Upper lobe of left lung (tissue), 6 donors: ENCODE data around the gene MAN2A1. TPM values are rescaled to one million over a fixed set of nuclear protein-coding genes. Genes with fewer than 3 reads are reported as not detected.

Experiments
- ATAC-seq, 2 donors: fragments of 200-7000 bp; cut with Tn5 transposase; one replicate each; pipeline ENCODE4 v1.9.1; 2022; ENCODE audit warnings: mild to moderate bottlenecking in 2 of 2, moderate library complexity in 2 of 2; ENCODE audit not compliant: low FRiP score in 2 of 2
- DNase-seq, 2 donors: peaks; one replicate each; pipeline ENCODE4 v3.0.0-alpha.2; 2019 to 2020
- H3K27ac ChIP-seq, 4 donors: fragments of 200-600 bp; sonication (generic); one replicate each; pipeline ENCODE4 v1.5.1; 2016 to 2019
- H3K27me3 ChIP-seq, 4 donors: fragments of 200-600 bp; sonication (generic); one replicate each; pipeline ENCODE4 v1.5.1; 2017 to 2019
- H3K36me3 ChIP-seq, 4 donors: fragments of 200-600 bp; sonication (generic); one replicate each; pipeline ENCODE4 v1.5.1; 2016 to 2019
- H3K4me1 ChIP-seq, 4 donors: fragments of 200-600 bp; sonication (generic); one replicate each; pipeline ENCODE4 v1.5.1; 2018 to 2019
- H3K4me3 ChIP-seq, 4 donors: fragments of 200-600 bp; sonication (generic); one replicate each; pipeline ENCODE4 v1.5.1; 2017 to 2019; ENCODE audit warnings: mild to moderate bottlenecking in 2 of 4, moderate library complexity in 1 of 4
- H3K9me3 ChIP-seq, 4 donors: fragments of 200-600 bp; sonication (generic); one replicate each; pipeline ENCODE4 v1.5.1; 2018 to 2019
- CTCF ChIP-seq, 6 experiments: fragments of 450-650 bp in 4 of 6; fragments of 200-600 bp in 2 of 6; sonication (generic) in 2 of 6; IDR thresholded peaks; one replicate each; pipeline ENCODE4 v1.5.1; 2016 to 2019; ENCODE audit warnings: antibody characterized with exemption in 6 of 6
- EP300 ChIP-seq, 4 donors: sonication (generic); formaldehyde crosslinking; IDR thresholded peaks; one replicate each; pipeline ENCODE4 v1.5.1; 2017; ENCODE audit warnings: antibody characterized with exemption in 4 of 4, control low read depth in 2 of 4
- POLR2A ChIP-seq, 4 donors: fragments of 450-650 bp; IDR thresholded peaks; one replicate each; pipeline ENCODE4 v1.5.1; 2016 to 2017; ENCODE audit warnings: antibody characterized with exemption in 4 of 4, mild to moderate bottlenecking in 2 of 4
- POLR2AphosphoS5 ChIP-seq, 2 donors: sonication (generic); formaldehyde crosslinking; IDR thresholded peaks; one replicate each; pipeline ENCODE4 v1.5.1; 2017; ENCODE audit warnings: antibody characterized with exemption in 2 of 2
- WGBS, 2 donors: methylation state at CpG; one replicate each; pipeline ENCODE4 v1.1.5; 2017 to 2018; 5-methylcytosine and 5-hydroxymethylcytosine counted together
- total RNA-seq, 6 donors: library from RNA; depleted of rRNA in 4 of 6; stranded (reverse); fragments of >200 nt in 4 of 6; gene quantifications; one replicate each; pipeline versions ENCODE4 v1.1.0 to v1.2.1, GENCODE V29; 2016 to 2021
- donor health status: DM: no; HTN: no; CAD: no; lungs with moderate emphysema.
- donor health status: DM: no; HTN: yes; CAD: no; lungs with severe emphysema.

MAN2A1 gene
- total RNA-seq, 6 donors from 2014 or later: 23.0 to 48.2 (median 40.0) TPM

- 0% methylated on average over 17 to 51 of the region's 71 CpGs for WGBS, 2 donors
- Histone ChIP-seq H3K27me3 (no peaks in the 10 kb centered on the region), H3K4me1 (peaks cover 26 to 36% (median 33%) of the 10 kb centered on the region in 4 donors), H3K4me3 (peak overlapping the region; percentile 67 to 96 (median 86)), H3K36me3 (no peaks in the 10 kb centered on the region), H3K27ac (peak overlapping the region; percentile 94 to 97 (median 97)), H3K9me3 (peaks cover 0 to 4% (median 0%) of the 10 kb centered on the region in 4 donors)
- TF ChIP-seq POLR2A (IDR thresholded peaks at IDR 0.05) (no peak), CTCF (IDR thresholded peaks at IDR 0.05) (peak in 1 of 6 experiments; percentile 5)
- DNase-seq: peak; percentile 48 to 92
- peak; percentile 16 to 51 for ATAC-seq
Measured at GRCh38 chr5:109690242-109690974, 681 bp downstream of the MAN2A1 start.

- Histone ChIP-seq H3K4me1 (peaks cover 31 to 43% (median 40%) of the 10 kb centered on the region in 4 donors), H3K27ac (peak overlapping the region; percentile 94 to 97 (median 97)), H3K4me3 (peak overlapping the region; percentile 67 to 96 (median 86)), H3K9me3 (peaks cover 0 to 4% (median 0%) of the 10 kb centered on the region in 4 donors), H3K27me3 (no peaks in the 10 kb centered on the region), H3K36me3 (no peaks in the 10 kb centered on the region)
- peak; percentile 58 to 71 for ATAC-seq
- TF ChIP-seq POLR2AphosphoS5 (IDR thresholded peaks at IDR 0.05) (peak in 1 of 2 donors; percentile 33), POLR2A (IDR thresholded peaks at IDR 0.05) (no peak), EP300 (IDR thresholded peaks at IDR 0.05) (no peak), CTCF (IDR thresholded peaks at IDR 0.05) (peak in 5 of 6 experiments; percentile 42 to 78 (median 59))
- peak in 1 of 2 donors; percentile 83 for DNase-seq
- WGBS, 2 donors: 2% methylated on average over 26 of the region's 26 CpGs
Measured at GRCh38 chr5:109690975-109691574, 1.3 kb downstream of the MAN2A1 start.

GRCh38 chr5:109691996-109692395, 2.3 kb downstream of the MAN2A1 start:
- no peaks in the 10 kb centered on the region for H3K36me3 ChIP-seq
- H3K27me3 ChIP-seq: no peaks in the 10 kb centered on the region
- WGBS, 2 donors: 47 to 65% methylated on average over 1 of the region's 1 CpG
- H3K9me3 ChIP-seq: peaks cover 0 to 4% (median 0%) of the 10 kb centered on the region in 4 donors
- H3K4me3 ChIP-seq: peak overlapping the region in 2 of 4 donors; percentile 67 to 96
- DNase-seq (no peak), ATAC-seq (no peak)
- peaks cover 34 to 47% (median 40%) of the 10 kb centered on the region in 4 donors for H3K4me1 ChIP-seq
- H3K27ac ChIP-seq: no peak overlapping the region
- no peak for TF ChIP-seq EP300 (IDR thresholded peaks at IDR 0.05)

GRCh38 chr5:109692852-109693251, 3.1 kb downstream of the MAN2A1 start:
- WGBS, 2 donors: 91 to 100% methylated on average over 4 of the region's 4 CpGs
- no peak for ATAC-seq
- TF ChIP-seq EP300 (IDR thresholded peaks at IDR 0.05) (no peak), CTCF (IDR thresholded peaks at IDR 0.05) (no peak), POLR2AphosphoS5 (IDR thresholded peaks at IDR 0.05) (no peak), POLR2A (IDR thresholded peaks at IDR 0.05) (no peak)

GRCh38 chr5:109693535-109694400, 4.0 kb downstream of the MAN2A1 start:
- Histone ChIP-seq H3K27me3 (no peaks in the 10 kb centered on the region), H3K27ac (peak overlapping the region in 1 of 4 donors; percentile 35), H3K4me1 (peaks cover 34 to 57% (median 40%) of the 10 kb centered on the region in 4 donors), H3K36me3 (no peaks in the 10 kb centered on the region), H3K9me3 (no peaks in the 10 kb centered on the region), H3K4me3 (no peak overlapping the region)
- WGBS, 2 donors: 89 to 93% methylated on average over 6 of the region's 6 CpGs
- TF ChIP-seq EP300 (IDR thresholded peaks at IDR 0.05) (no peak), POLR2A (IDR thresholded peaks at IDR 0.05) (no peak), POLR2AphosphoS5 (IDR thresholded peaks at IDR 0.05) (no peak), CTCF (IDR thresholded peaks at IDR 0.05) (no peak)
- no peak for ATAC-seq
- no peak for DNase-seq

More at GRCh38 chr5:109692852-109693251, 3.1 kb downstream of the MAN2A1 start:
- H3K4me1 ChIP-seq: peaks cover 34 to 56% (median 40%) of the 10 kb centered on the region in 4 donors
- peak overlapping the region in 1 of 4 donors; percentile 96 for H3K4me3 ChIP-seq
- H3K9me3 ChIP-seq: peaks cover 0 to 4% (median 0%) of the 10 kb centered on the region in 4 donors
- H3K36me3 ChIP-seq: no peaks in the 10 kb centered on the region
- no peak overlapping the region for H3K27ac ChIP-seq
- DNase-seq: no peak
- H3K27me3 ChIP-seq: no peaks in the 10 kb centered on the region
